Astrocyte (in vitro differentiated cells and primary cell): ENCODE measurements around the gene TNFRSF12A.

Experiments used
- CTCF ChIP-seq: IDR thresholded peaks from 2 replicates; pipeline ENCODE4 v1.5.1; 2011; ENCODE audit warnings: low read depth, mild to moderate bottlenecking, inconsistent platforms, low read length, moderate library complexity; ENCODE audit not compliant: insufficient read depth
- EZH2 ChIP-seq: IDR thresholded peaks from 2 replicates; pipeline ENCODE4 v1.6.1; 2012; ENCODE audit warnings: mild to moderate bottlenecking, low read length, inconsistent platforms; ENCODE audit not compliant: insufficient read depth

- TF ChIP-seq EZH2 (peak; percentile 93), CTCF (no peak)
Measured at GRCh38 chr16:3046641-3047386, 26.6 kb downstream of the TNFRSF12A start.
